Gastrocnemius medialis (tissue), 4 donors: ENCODE data around the gene SMARCC1.

Source experiments
- POLR2A ChIP-seq, 2 donors: fragments of 450-650 bp; IDR thresholded peaks; one replicate each; pipeline ENCODE4 v1.6.1; 2017; ENCODE audit warnings: antibody characterized with exemption in 2 of 2, mild to moderate bottlenecking in 2 of 2, moderate library complexity in 2 of 2
- TF ChIP-seq, protein P1 (sequence below), 5 experiments: fragments of 450-650 bp in 3 of 5; fragments of 200-600 bp in 2 of 5; sonication (generic) in 2 of 5; IDR thresholded peaks in 4 of 5; conservative IDR thresholded peaks in 1 of 5; 1 replicate in 4 of 5; 2 replicates in 1 of 5; pipeline ENCODE4 v1.5.1; 2016 to 2019; ENCODE audit warnings: antibody characterized with exemption in 5 of 5, mild to moderate bottlenecking in 3 of 5, moderate library complexity in 3 of 5

DNA sequence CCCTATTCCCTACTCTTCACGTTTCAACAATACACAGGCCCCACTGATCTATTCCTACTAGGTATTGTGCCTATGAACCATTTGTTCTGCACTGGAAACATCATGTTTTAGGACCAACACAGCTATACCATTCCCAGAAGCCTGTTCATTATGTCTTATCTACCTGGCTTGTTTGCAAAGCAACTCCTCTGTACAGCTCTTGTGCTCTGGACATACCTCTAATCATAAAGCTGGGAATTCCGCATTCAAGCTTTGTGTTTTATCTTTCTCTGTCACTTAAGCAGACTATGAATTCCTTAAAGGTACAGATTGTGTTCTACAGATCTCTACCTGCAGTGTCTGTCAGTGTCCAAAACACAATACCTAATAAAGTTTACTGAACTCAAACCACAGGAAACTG lies 115.6 kb downstream of the SMARCC1 start:
- TF ChIP-seq, protein P1, sequence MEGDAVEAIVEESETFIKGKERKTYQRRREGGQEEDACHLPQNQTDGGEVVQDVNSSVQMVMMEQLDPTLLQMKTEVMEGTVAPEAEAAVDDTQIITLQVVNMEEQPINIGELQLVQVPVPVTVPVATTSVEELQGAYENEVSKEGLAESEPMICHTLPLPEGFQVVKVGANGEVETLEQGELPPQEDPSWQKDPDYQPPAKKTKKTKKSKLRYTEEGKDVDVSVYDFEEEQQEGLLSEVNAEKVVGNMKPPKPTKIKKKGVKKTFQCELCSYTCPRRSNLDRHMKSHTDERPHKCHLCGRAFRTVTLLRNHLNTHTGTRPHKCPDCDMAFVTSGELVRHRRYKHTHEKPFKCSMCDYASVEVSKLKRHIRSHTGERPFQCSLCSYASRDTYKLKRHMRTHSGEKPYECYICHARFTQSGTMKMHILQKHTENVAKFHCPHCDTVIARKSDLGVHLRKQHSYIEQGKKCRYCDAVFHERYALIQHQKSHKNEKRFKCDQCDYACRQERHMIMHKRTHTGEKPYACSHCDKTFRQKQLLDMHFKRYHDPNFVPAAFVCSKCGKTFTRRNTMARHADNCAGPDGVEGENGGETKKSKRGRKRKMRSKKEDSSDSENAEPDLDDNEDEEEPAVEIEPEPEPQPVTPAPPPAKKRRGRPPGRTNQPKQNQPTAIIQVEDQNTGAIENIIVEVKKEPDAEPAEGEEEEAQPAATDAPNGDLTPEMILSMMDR (IDR thresholded peaks at IDR 0.05 in 4 of 5, conservative IDR thresholded peaks at IDR 0.05 in 1 of 5), result no peak
- no peak for TF ChIP-seq POLR2A (IDR thresholded peaks at IDR 0.05)
